NCI-H187 treated with DMSO at 0.1 percent for 48 hours (cell line): Measurements from ENCODE around the gene CFDP1.

ENCODE experiments used
- DNase-seq: peaks from one replicate; lab custom pipeline; 2025; lab: John Stamatoyannopoulos, UW

The CFDP1 gene

DNA sequence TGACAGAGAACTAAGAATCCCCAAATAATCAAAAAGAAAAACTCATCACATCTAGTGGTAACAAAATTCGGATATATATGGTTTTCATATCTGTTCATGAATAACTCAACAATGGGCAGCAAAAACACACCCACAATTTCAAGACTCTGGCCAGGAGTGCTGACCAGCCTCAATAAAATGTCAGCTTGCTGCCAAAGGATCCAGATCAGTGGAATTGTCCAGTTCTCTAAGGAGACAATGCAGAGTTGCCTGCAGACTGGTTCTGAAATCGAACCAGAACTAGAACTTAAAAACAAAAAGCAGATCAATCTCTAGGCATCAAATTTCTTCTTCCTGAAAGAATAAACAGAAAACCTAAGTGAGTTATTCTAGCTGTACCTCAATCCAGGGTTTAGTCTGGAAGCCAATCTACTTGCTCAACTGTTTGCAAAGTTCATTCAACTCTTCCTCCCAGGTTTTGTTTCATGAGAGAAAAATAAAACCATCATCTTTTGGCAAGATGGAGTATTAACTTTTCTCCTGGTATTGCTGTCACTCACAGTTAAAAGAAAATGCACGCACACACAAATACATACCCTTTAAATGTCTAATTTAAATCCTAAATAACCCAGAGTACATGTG is 61.0 kb downstream of the CFDP1 start:
- no peak for DNase-seq

DNA sequence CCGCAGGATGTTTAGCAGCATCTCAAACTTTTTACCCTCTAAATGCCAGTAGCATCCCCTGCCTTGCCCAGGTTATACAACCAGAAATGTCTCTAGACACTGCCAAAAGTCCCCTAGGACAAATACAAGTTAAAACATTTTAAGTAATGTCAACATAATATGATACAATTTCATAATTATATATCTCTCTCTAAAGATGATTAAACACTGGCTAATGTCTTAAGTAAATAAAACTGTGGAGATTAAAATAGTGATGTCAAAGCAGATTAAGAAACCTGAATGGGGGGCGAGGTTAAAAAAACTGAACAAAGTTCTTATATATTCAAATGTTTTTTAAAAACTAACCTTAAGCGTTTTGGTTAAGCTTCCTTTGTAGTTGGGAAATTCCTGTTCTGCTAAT is 62.1 kb downstream of the CFDP1 start:
- DNase-seq: no peak

GRCh38 chr16:75364286-75364791 is 69.0 kb downstream of the CFDP1 start:
- no peak for DNase-seq

GRCh38 chr16:75362846-75363245 is 70.5 kb downstream of the CFDP1 start:
- DNase-seq: no peak

DNA sequence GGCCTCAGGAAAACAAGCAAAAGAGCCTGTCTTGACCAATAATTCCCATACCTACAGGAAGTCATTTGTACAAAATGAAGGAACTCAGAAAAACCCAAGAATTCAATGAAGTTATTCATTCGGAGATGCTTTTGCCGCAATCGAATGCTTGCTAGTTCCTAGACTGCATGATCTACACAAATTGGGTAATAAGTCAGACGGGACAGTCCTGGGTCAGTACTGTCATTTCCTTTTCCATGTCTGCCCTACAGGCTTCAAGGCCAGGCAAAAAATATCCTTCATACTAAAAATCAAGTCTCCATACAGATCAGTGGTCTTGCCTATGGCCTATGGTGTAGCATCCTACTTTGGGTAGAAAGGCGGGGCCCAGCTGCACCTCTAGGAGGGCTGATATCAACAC is 71.4 kb downstream of the CFDP1 start:
- no peak for DNase-seq

DNA sequence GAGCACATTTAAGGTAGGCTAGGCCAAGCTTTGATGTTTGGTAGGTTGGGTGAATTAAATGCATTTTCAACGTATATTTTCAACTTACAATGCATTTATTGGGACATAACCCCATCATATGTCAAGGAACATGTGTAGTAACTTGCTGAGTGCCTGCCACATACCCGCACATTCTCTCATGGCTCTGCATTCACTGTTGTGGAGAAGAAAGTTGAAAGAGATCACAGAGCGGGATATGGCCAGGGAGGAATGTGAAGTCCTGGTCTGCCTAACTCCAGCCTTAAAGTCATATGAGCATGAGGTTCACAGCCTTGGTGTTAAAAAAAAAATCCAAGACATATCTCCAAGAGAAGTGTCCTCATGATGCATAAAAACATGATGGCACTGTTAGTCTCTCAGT is 79.1 kb downstream of the CFDP1 start:
- no peak for DNase-seq

- DNase-seq: no peak
Measured at GRCh38 chr16:75351183-75351582, 82.1 kb downstream of the CFDP1 start.

- DNase-seq: no peak
Measured at GRCh38 chr16:75345711-75346110, 87.6 kb downstream of the CFDP1 start.

DNA sequence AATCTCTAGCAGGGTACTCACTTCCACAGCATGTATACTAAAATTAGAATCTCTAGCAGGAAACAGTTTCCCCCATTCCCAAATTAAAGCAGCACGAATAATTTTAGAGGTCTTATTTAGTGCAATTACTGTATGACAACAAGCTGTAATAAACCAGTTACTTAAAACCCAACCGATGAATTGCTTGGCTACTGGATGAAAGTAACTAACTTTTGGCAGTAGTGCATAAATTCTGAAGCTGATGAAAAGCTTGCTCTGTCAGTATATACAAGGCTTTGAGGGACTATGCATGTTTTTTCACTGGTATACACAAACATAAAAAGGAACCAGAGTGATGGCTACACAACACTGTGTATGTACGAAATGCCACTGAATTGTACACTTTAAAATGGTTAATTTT is 89.4 kb downstream of the CFDP1 start:
- no peak for DNase-seq

GRCh38 chr16:75343286-75343685 is 90.0 kb downstream of the CFDP1 start:
- DNase-seq: no peak

- DNase-seq: no peak
Measured at GRCh38 chr16:75342308-75342811, 90.9 kb downstream of the CFDP1 start.

- no peak for DNase-seq
Measured at GRCh38 chr16:75341564-75342307, 91.6 kb downstream of the CFDP1 start.

- no peak for DNase-seq
Measured at GRCh38 chr16:75340741-75341491, 92.4 kb downstream of the CFDP1 start.

DNA sequence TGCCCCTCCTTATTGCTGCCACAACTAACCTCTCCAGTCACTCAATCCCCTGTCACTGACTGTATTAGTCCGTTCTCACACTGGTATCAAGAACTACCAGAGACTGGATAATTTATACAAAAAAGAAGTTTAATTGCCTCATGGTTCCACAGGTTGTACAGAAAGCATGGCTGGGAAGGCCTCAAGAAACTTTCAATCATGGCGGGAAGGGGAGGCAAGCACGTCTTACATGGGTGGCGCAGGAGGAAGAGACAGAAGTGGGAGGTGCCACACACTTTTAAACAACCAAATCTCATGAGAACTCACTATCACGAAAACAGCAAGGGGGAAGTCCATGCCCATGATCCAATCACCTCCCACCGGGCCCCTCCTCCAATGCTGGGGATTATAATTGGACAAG is 95.9 kb downstream of the CFDP1 start:
- no peak for DNase-seq

GRCh38 chr16:75336521-75336920 is 96.8 kb downstream of the CFDP1 start:
- DNase-seq: no peak

DNA sequence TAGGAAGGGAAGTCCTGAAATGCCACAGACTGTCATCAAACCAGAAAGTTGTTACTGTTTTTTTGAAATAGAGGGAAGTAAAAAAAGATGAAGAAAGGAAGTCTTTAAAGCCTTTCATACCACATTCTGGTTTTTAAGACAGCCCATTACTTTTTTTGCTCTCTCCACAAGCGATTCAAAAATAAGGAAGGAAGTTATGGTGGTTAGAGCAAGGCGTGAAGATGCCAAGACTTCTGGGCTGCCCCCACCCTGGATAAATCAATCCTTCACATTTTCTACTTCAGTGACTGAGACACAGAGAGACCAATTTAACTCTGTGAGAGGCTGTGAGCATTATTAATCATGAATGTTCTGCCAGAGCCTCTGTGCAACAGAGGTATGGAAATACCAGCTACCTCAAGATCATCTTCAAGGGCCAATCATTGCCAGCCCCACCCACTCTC is 99.6 kb downstream of the CFDP1 start:
- no peak for DNase-seq

DNA sequence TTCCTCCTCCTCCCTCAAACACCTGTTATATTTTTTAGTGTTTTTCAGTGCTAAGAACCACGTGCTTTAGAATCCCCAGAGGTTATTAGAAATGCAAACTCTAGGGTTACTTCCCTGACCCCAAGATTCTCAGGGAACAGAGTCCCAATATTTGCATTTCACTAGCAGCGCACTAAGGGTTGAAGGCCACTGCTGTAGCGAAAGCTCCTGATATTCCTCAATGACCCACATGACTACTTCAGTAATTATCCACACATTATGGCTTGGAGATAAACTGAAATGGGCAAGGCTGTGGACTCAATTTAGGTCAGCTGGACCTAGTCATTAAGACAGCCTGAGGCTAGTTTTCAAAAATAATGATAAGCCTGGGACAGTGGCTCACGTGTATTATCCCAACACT is 103.4 kb downstream of the CFDP1 start:
- DNase-seq: no peak

- no peak for DNase-seq
Measured at GRCh38 chr16:75326333-75326732, 107.0 kb downstream of the CFDP1 start.

- DNase-seq: no peak
Measured at GRCh38 chr16:75323933-75324332, 109.4 kb downstream of the CFDP1 start.

GRCh38 chr16:75323198-75323597 is 110.1 kb downstream of the CFDP1 start:
- DNase-seq: no peak

GRCh38 chr16:75322740-75323139 is 110.6 kb downstream of the CFDP1 start:
- DNase-seq: no peak

DNA sequence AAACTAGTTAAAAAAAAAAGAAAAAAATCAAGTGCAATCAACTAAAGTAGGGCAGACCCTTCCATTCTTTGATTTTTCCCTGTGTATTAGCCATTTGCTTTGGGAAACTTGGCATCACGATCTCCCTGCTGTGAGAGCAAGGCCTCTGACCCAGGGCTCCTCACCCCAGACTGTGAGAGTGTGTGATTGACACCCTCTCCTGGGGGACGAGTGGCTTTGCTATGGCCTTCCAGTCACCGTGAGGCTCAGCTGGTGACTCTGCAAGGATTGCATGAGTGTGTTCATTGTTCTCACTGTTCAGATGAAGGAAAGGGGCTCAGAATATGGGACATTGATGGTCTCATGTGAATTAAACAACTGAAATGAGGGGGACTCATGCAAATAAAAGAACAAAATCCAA is 112.9 kb downstream of the CFDP1 start:
- no peak for DNase-seq
